Small intestine (tissue), 7 donors: ENCODE data around the gene NDUFC2. TPM values are rescaled to one million over a fixed set of nuclear protein-coding genes. Genes with fewer than 3 reads are reported as not detected.
"Not testable (repeated sequence)": the region's sequence is repeated elsewhere in the genome, so short reads cannot be mapped to it uniquely, and the experiment has no call there.

Experiments used
- DNase-seq, 2 donors: peaks; one replicate each; pipeline versions ENCODE4 v3.0.0 to v3.0.0-alpha.2; 2013
- FAIRE-seq: peaks from 2 replicates; lab custom pipeline; 2012; peaks lifted over from hg19 to GRCh38; lab: Jason Lieb, UNC
- H3K27ac ChIP-seq, 3 donors: one replicate each; pipeline ENCODE4 v1.5.1; 2013; ENCODE audit warnings: low read length in 2 of 3, mild to moderate bottlenecking in 2 of 3, control low read depth in 1 of 3, inconsistent platforms in 1 of 3, low read depth in 1 of 3, moderate library complexity in 1 of 3
- H3K27me3 ChIP-seq, 3 donors: one replicate each; pipeline ENCODE4 v1.6.1; 2013; ENCODE audit warnings: low read length in 3 of 3, inconsistent platforms in 1 of 3; ENCODE audit not compliant: control insufficient read depth in 3 of 3, insufficient read depth in 3 of 3
- H3K36me3 ChIP-seq, 3 donors: one replicate each; pipeline ENCODE4 v1.6.1; 2013; ENCODE audit warnings: low read length in 3 of 3, inconsistent platforms in 1 of 3, low read depth in 1 of 3, mild to moderate bottlenecking in 1 of 3, moderate library complexity in 1 of 3; ENCODE audit not compliant: control insufficient read depth in 3 of 3, insufficient read depth in 2 of 3
- H3K4me1 ChIP-seq, 3 donors: one replicate each; pipeline ENCODE4 v1.6.1; 2013; ENCODE audit warnings: low read length in 2 of 3, inconsistent platforms in 1 of 3, low read depth in 1 of 3, mild to moderate bottlenecking in 1 of 3, moderate library complexity in 1 of 3; ENCODE audit not compliant: control insufficient read depth in 3 of 3, insufficient read depth in 2 of 3
- H3K4me3 ChIP-seq, 3 donors: one replicate each; pipeline ENCODE4 v1.5.1; 2013; ENCODE audit warnings: low read length in 3 of 3, control low read depth in 1 of 3, inconsistent platforms in 1 of 3, low read depth in 1 of 3, mild to moderate bottlenecking in 1 of 3, moderate library complexity in 1 of 3
- H3K9me3 ChIP-seq, 2 donors: one replicate each; pipeline ENCODE4 v1.6.1; 2013; ENCODE audit warnings: low read depth in 1 of 2, low read length in 1 of 2; ENCODE audit not compliant: control insufficient read depth in 2 of 2, insufficient read depth in 1 of 2
- WGBS, 3 donors: extraction: QIAGEN DNeasy Blood & Tissue Kit; methylation state at CpG; one replicate each; pipeline ENCODE4 v1.1.7; 2013; 5-methylcytosine and 5-hydroxymethylcytosine counted together
- polyA plus RNA-seq, 4 donors: library from polyadenylated mRNA; stranded (reverse) in 3 of 4; unstranded in 1 of 4; fragments of 200-250 nt in 3 of 4; fragments of 120-200 nt in 1 of 4; gene quantifications; one replicate each; pipeline versions ENCODE4 v1.2.1 to v1.2.3, GENCODE V29; 2013
- donor health status: healthy with polysubstance abuse.
- donor health status: control.
- donor health status: control.
- donor health status: Bipolar disorder and iron deficiency.
- donor health status: healthy.

NDUFC2 gene
- polyA plus RNA-seq, 4 donors = 172 to 381 (median 178) TPM

GRCh38 chr11:78085972-78086371 lies 6.3 kb upstream of the NDUFC2 start:
- FAIRE-seq (no peak), DNase-seq (no peak)
- no peaks in the 10 kb centered on the region for H3K36me3 ChIP-seq
- WGBS, 3 donors = 54 to 70% (median 63%) methylated on average over 3 of the region's 3 CpGs
- no peaks in the 10 kb centered on the region for H3K27me3 ChIP-seq
- no peak overlapping the region for H3K27ac ChIP-seq
- H3K4me3 ChIP-seq = no peak overlapping the region
- H3K9me3 ChIP-seq = peaks cover 0 to 16% of the 10 kb centered on the region in 2 donors
- peaks cover 0 to 7% (median 0%) of the 10 kb centered on the region in 3 donors for H3K4me1 ChIP-seq

GRCh38 chr11:78084506-78084905 lies 4.8 kb upstream of the NDUFC2 start:
- not testable (repeated sequence) for H3K4me1 ChIP-seq, FAIRE-seq, H3K36me3 ChIP-seq, DNase-seq, H3K9me3 ChIP-seq, H3K27ac ChIP-seq, H3K4me3 ChIP-seq, H3K27me3 ChIP-seq
- WGBS, 3 donors = 87 to 92% (median 87%) methylated on average over 8 of the region's 8 CpGs

GRCh38 chr11:78083021-78083420 lies 3.4 kb upstream of the NDUFC2 start:
- FAIRE-seq = no peak
- Histone ChIP-seq H3K4me1 (peaks cover 0 to 7% (median 4%) of the 10 kb centered on the region in 3 donors), H3K9me3 (no peaks in the 10 kb centered on the region), H3K27me3 (no peaks in the 10 kb centered on the region), H3K27ac (no peak overlapping the region), H3K36me3 (no peaks in the 10 kb centered on the region), H3K4me3 (no peak overlapping the region)
- DNase-seq = no peak
- 64 to 95% (median 87%) methylated on average over 4 of the region's 4 CpGs for WGBS, 3 donors

- Histone ChIP-seq H3K27ac (no peak overlapping the region), H3K4me1 (peaks cover 2 to 10% (median 9%) of the 10 kb centered on the region in 3 donors), H3K4me3 (no peak overlapping the region), H3K36me3 (peaks cover 0 to 4% (median 0%) of the 10 kb centered on the region in 3 donors), H3K9me3 (no peaks in the 10 kb centered on the region), H3K27me3 (no peaks in the 10 kb centered on the region)
- no peak for DNase-seq
- no peak for FAIRE-seq
- 86 to 92% (median 90%) methylated on average over 8 of the region's 8 CpGs for WGBS, 3 donors
Observed at GRCh38 chr11:78082146-78082545, 2.5 kb upstream of the NDUFC2 start.

GRCh38 chr11:78081583-78081982 lies 1.9 kb upstream of the NDUFC2 start:
- Histone ChIP-seq H3K36me3 (peaks cover 0 to 7% (median 0%) of the 10 kb centered on the region in 3 donors), H3K27me3 (no peaks in the 10 kb centered on the region), H3K4me3 (no peak overlapping the region), H3K9me3 (no peaks in the 10 kb centered on the region), H3K4me1 (peaks cover 4 to 14% (median 10%) of the 10 kb centered on the region in 3 donors), H3K27ac (no peak overlapping the region)
- FAIRE-seq (no peak), DNase-seq (no peak)
- 76 to 89% (median 84%) methylated on average over 6 of the region's 6 CpGs for WGBS, 3 donors

- 83 to 89% (median 84%) methylated on average over 11 of the region's 11 CpGs for WGBS, 3 donors
- DNase-seq (no peak), FAIRE-seq (no peak)
- H3K27ac ChIP-seq = no peak overlapping the region
- H3K4me3 ChIP-seq = no peak overlapping the region
- H3K36me3 ChIP-seq = peaks cover 0 to 7% (median 0%) of the 10 kb centered on the region in 3 donors
- no peaks in the 10 kb centered on the region for H3K9me3 ChIP-seq
- no peaks in the 10 kb centered on the region for H3K27me3 ChIP-seq
- peaks cover 4 to 16% (median 10%) of the 10 kb centered on the region in 3 donors for H3K4me1 ChIP-seq
Observed at GRCh38 chr11:78080818-78081495, 1.3 kb upstream of the NDUFC2 start.

GRCh38 chr11:78080084-78080817 lies 589 bp upstream of the NDUFC2 start:
- peak overlapping the region; percentile 84 to 97 (median 94) for H3K4me3 ChIP-seq
- H3K27me3 ChIP-seq = no peaks in the 10 kb centered on the region
- DNase-seq (no peak), FAIRE-seq (no peak)
- H3K4me1 ChIP-seq = peaks cover 4 to 21% (median 10%) of the 10 kb centered on the region in 3 donors
- WGBS, 3 donors = 57 to 63% (median 63%) methylated on average over 22 to 23 of the region's 23 CpGs
- no peaks in the 10 kb centered on the region for H3K9me3 ChIP-seq
- peaks cover 0 to 10% (median 0%) of the 10 kb centered on the region in 3 donors for H3K36me3 ChIP-seq
- peak overlapping the region; percentile 67 to 93 (median 88) for H3K27ac ChIP-seq

- peaks cover 4 to 24% (median 10%) of the 10 kb centered on the region in 3 donors for H3K4me1 ChIP-seq
- H3K4me3 ChIP-seq = peak overlapping the region; percentile 84 to 97 (median 94)
- peaks cover 0 to 10% (median 0%) of the 10 kb centered on the region in 3 donors for H3K36me3 ChIP-seq
- DNase-seq (peak in 1 of 2 donors; percentile 26), FAIRE-seq (no peak)
- no peaks in the 10 kb centered on the region for H3K27me3 ChIP-seq
- WGBS, 3 donors = 7 to 23% (median 8%) methylated on average over 21 of the region's 21 CpGs
- no peaks in the 10 kb centered on the region for H3K9me3 ChIP-seq
- H3K27ac ChIP-seq = peak overlapping the region in 1 of 3 donors; percentile 88
Observed at GRCh38 chr11:78078218-78079167, 1.2 kb downstream of the NDUFC2 start.
